ENCODE measurements around the gene MAP3K5. TPM values are rescaled to one million over a fixed set of nuclear protein-coding genes. Genes with fewer than 3 reads are reported as not detected.

MAP3K5 gene
- total and polyA plus RNA-seq, 12 donors, result 41.9 to 306 (median 215) TPM

- DNase-seq, result no peak
- no peaks in the 10 kb centered on the region for H3K9me3 ChIP-seq (replicated peaks in 1 of 3)
- no peaks in the 10 kb centered on the region for H3K36me3 ChIP-seq (replicated peaks in 1 of 2)
- TF ChIP-seq POLR2A (IDR thresholded peaks at IDR 0.05) (no peak), CTCF (IDR thresholded peaks at IDR 0.05) (no peak)
- peaks cover 46 to 72% of the 10 kb centered on the region in 2 donors for H3K4me1 ChIP-seq (replicated peaks in 1 of 2)
- WGBS, 4 donors, result 89 to 95% (median 91%) methylated on average over 5 of the region's 5 CpGs
- intact Hi-C loops (cut with DNase I), result no loop called here
- H3K4me3 ChIP-seq, result no peak overlapping the region
- peak overlapping the region in 4 of 5 donors; percentile 44 to 79 (median 62) for H3K27ac ChIP-seq
- H3K27me3 ChIP-seq, result no peaks in the 10 kb centered on the region
Observed at GRCh38 chr6:136737374-136737844, 54.9 kb downstream of the MAP3K5 start.

GRCh38 chr6:136736281-136736960 is 55.9 kb downstream of the MAP3K5 start:
- peak overlapping the region in 3 of 5 donors; percentile 19 to 70 (median 41) for H3K27ac ChIP-seq
- H3K4me3 ChIP-seq, result no peak overlapping the region
- intact Hi-C loops (cut with DNase I), result no loop called here
- no peaks in the 10 kb centered on the region for H3K27me3 ChIP-seq
- 79 to 90% (median 83%) methylated on average over 5 of the region's 5 CpGs for WGBS, 4 donors
- TF ChIP-seq POLR2A (IDR thresholded peaks at IDR 0.05) (no peak), CTCF (IDR thresholded peaks at IDR 0.05) (no peak)
- H3K36me3 ChIP-seq (replicated peaks in 1 of 2), result no peaks in the 10 kb centered on the region
- H3K4me1 ChIP-seq (replicated peaks in 1 of 2), result peaks cover 53 to 79% of the 10 kb centered on the region in 2 donors
- no peaks in the 10 kb centered on the region for H3K9me3 ChIP-seq (replicated peaks in 1 of 3)
- no peak for DNase-seq

- DNase-seq, result no peak
- Histone ChIP-seq H3K4me1 (replicated peaks in 1 of 2) (peaks cover 59 to 75% of the 10 kb centered on the region in 2 donors), H3K36me3 (replicated peaks in 1 of 2) (no peaks in the 10 kb centered on the region), H3K27ac (peak overlapping the region in 3 of 5 donors; percentile 23 to 41 (median 26)), H3K4me3 (no peak overlapping the region), H3K27me3 (no peaks in the 10 kb centered on the region), H3K9me3 (replicated peaks in 1 of 3) (no peaks in the 10 kb centered on the region)
- 75 to 88% (median 84%) methylated on average over 1 of the region's 1 CpG for WGBS, 4 donors
- TF ChIP-seq CTCF (IDR thresholded peaks at IDR 0.05) (no peak), POLR2A (IDR thresholded peaks at IDR 0.05) (no peak)
- intact Hi-C loops (cut with DNase I), result no loop called here
Observed at GRCh38 chr6:136734977-136735376, 57.3 kb downstream of the MAP3K5 start.

- no peak for TF ChIP-seq POLR2A (IDR thresholded peaks at IDR 0.05)
- no peak for TF ChIP-seq CTCF (IDR thresholded peaks at IDR 0.05)
- no peaks in the 10 kb centered on the region for H3K27me3 ChIP-seq
- no peak for DNase-seq
- H3K9me3 ChIP-seq (replicated peaks in 1 of 3), result no peaks in the 10 kb centered on the region
- WGBS, 4 donors, result 90 to 100% (median 96%) methylated on average over 3 of the region's 3 CpGs
- no peak overlapping the region for H3K4me3 ChIP-seq
- H3K36me3 ChIP-seq (replicated peaks in 1 of 2), result no peaks in the 10 kb centered on the region
- H3K27ac ChIP-seq, result peak overlapping the region in 2 of 5 donors; percentile 26 to 31
- intact Hi-C loops (cut with DNase I), result no loop called here
- H3K4me1 ChIP-seq (replicated peaks in 1 of 2), result peaks cover 59 to 75% of the 10 kb centered on the region in 2 donors
Observed at GRCh38 chr6:136732889-136733288, 59.4 kb downstream of the MAP3K5 start.

Measured in adrenal gland (tissue), 12 donors.